Measurements from ENCODE around the gene PCOLCE2. TPM values are rescaled to one million over a fixed set of nuclear protein-coding genes. Genes with fewer than 3 reads are reported as not detected.

The PCOLCE2 gene, protein sequence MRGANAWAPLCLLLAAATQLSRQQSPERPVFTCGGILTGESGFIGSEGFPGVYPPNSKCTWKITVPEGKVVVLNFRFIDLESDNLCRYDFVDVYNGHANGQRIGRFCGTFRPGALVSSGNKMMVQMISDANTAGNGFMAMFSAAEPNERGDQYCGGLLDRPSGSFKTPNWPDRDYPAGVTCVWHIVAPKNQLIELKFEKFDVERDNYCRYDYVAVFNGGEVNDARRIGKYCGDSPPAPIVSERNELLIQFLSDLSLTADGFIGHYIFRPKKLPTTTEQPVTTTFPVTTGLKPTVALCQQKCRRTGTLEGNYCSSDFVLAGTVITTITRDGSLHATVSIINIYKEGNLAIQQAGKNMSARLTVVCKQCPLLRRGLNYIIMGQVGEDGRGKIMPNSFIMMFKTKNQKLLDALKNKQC
- 1 to 10 TPM; 1.8 to 8.4 (median 4.9) TPM for total RNA-seq
- 10 to 100 TPM in 1 of 3 donors, 1 to 10 TPM in 2; 8.9 to 18.2 (median 9.1) TPM for polyA plus RNA-seq
- long read RNA-seq, donor 1, partial matches to known transcripts, result 0 of 3 reads
- long read RNA-seq, donor 1, other reads (novel, unspliced or antisense), result 0 of 3 reads
- long read RNA-seq, donor 2, partial matches to known transcripts, result 0 of 1 reads
- long read RNA-seq, donor 2, other reads (novel, unspliced or antisense), result 0 of 1 reads

DNA sequence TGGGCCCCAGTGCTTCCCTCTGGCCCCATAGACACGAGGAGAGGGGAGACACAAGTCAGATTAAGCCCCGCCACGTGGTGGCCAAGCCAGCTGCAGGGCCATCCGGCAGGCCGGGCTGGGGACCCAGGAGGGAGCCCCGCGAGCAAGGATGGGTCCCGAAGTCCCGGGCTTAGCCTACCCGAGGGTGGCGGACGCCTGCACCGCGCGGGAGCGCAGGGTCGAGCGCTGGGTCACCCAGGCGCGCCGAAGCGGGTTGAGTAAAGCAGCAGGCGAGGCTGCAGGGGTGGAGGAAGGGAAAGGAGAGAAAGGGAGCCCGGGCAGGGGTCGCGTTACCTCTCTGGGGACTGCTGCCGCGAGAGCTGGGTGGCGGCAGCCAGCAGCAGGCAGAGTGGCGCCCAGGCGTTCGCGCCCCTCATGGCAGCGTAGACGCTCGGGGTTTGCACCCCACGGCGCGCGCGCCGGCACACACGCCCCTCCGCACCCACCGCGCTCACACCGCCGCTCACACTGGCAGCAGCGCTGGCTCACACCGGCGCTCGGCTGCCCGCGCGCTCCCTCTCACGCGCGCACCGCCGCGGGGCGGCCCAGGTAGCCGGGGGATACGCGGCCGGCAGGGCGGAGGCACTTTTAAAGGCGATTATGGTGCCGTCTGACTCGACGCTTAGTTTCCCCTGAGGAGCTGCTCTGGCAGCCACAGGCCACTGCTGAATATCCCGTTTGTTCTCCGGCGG is at the start of gene PCOLCE2:
PCOLCE2 (minus strand) TSS at position 603 of the 731 bp plus-strand sequence; CDS start at position 416, 187 bp downstream.
- Histone ChIP-seq H3K4me1 (peaks cover 11 to 24% (median 20%) of the 10 kb centered on the region in 6 donors), H3K4me3 (peak within 1 kb of the TSS; percentile 27 to 76 (median 56)), H3K27me3 (replicated peaks in 1 of 7) (peaks cover 0 to 69% (median 23%) of the 10 kb centered on the region in 7 donors), H3K36me3 (no peaks in the 10 kb centered on the region), H3K27ac (peak within 1 kb of the TSS in 5 of 8 donors; percentile 16 to 55 (median 41)), H3K9me3 (no peaks in the 10 kb centered on the region)
- intact Hi-C loops (cut with DNase I; ENCODE audit: low total_unique reads), result no loop called here
- peak in 1 of 3 donors; percentile 14 for TF ChIP-seq POLR2AphosphoS5 (IDR thresholded peaks at IDR 0.05)
- no peak for TF ChIP-seq POLR2A (IDR thresholded peaks at IDR 0.05)
- DNase-seq, result peak; percentile 83
- WGBS, 5 donors, result 1% methylated on average over 55 to 74 of the region's 74 CpGs

- WGBS, 5 donors, result 69 to 85% (median 80%) methylated on average over 5 of the region's 5 CpGs
- peaks cover 0 to 6% (median 0%) of the 10 kb centered on the region in 7 donors for H3K27me3 ChIP-seq (replicated peaks in 1 of 7)
- intact Hi-C loops (cut with DNase I; ENCODE audit: low total_unique reads), result no loop called here
- no peaks in the 10 kb centered on the region for H3K36me3 ChIP-seq
- no peaks in the 10 kb centered on the region for H3K4me1 ChIP-seq
- DNase-seq, result no peak
- no peak for TF ChIP-seq POLR2AphosphoS5 (IDR thresholded peaks at IDR 0.05)
- no peak for TF ChIP-seq CTCF (IDR thresholded peaks at IDR 0.05 in 8 of 11, conservative IDR thresholded peaks at IDR 0.05 in 3 of 11)
- no peak for TF ChIP-seq POLR2A (IDR thresholded peaks at IDR 0.05)
- H3K27ac ChIP-seq, result no peak overlapping the region
- no peaks in the 10 kb centered on the region for H3K9me3 ChIP-seq
- no peak overlapping the region for H3K4me3 ChIP-seq
Observed at GRCh38 chr3:142935963-142936362, 47.1 kb upstream of the PCOLCE2 start.

GRCh38 chr3:142934887-142935269 is 46.0 kb upstream of the PCOLCE2 start:
- Histone ChIP-seq H3K27me3 (replicated peaks in 1 of 7) (peaks cover 0 to 6% (median 0%) of the 10 kb centered on the region in 7 donors), H3K27ac (no peak overlapping the region), H3K9me3 (no peaks in the 10 kb centered on the region), H3K4me1 (no peaks in the 10 kb centered on the region), H3K4me3 (no peak overlapping the region), H3K36me3 (no peaks in the 10 kb centered on the region)
- no peak for DNase-seq
- TF ChIP-seq POLR2AphosphoS5 (IDR thresholded peaks at IDR 0.05) (no peak), POLR2A (IDR thresholded peaks at IDR 0.05) (no peak), CTCF (IDR thresholded peaks at IDR 0.05 in 8 of 11, conservative IDR thresholded peaks at IDR 0.05 in 3 of 11) (no peak)
- 86 to 94% (median 90%) methylated on average over 3 of the region's 3 CpGs for WGBS, 5 donors
- intact Hi-C loops (cut with DNase I; ENCODE audit: low total_unique reads), result no loop called here

DNA sequence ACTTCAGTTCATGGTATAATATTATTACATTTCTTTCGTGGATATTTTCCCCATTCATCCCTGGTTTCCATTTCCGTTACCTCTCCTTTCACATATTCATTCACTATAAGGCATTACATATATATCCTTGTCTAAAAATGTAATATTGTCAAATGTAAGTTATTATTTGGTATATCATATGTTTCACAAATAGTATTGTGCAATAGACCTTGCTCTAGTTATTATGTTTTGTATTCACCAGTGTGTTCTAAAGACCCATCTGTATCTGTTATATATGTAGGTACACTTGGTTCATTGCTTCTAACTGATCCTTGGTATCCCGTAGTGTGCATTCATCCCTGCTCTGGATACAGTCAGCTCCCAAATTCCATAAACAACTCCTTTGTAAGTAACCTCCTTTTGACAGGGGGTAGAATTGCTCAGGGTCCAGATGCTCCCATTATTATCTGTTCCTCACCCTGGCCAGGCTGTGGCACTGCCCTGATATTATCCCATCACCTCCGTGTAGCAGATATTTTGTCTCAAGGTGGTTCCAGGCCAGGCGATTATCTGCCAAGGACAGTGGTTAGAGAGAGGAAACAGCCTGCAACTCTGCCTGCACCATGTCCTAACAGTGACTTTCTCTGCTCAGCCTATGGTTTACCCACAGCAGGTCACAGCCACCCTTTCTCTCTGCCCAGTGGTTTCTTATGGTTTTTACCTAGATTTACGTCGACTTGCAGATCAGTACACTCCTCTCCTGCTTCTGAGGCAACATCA is 45.4 kb upstream of the PCOLCE2 start:
- Histone ChIP-seq H3K27ac (no peak overlapping the region), H3K4me3 (no peak overlapping the region), H3K4me1 (no peaks in the 10 kb centered on the region), H3K9me3 (no peaks in the 10 kb centered on the region), H3K36me3 (no peaks in the 10 kb centered on the region), H3K27me3 (replicated peaks in 1 of 7) (peaks cover 0 to 6% (median 0%) of the 10 kb centered on the region in 7 donors)
- DNase-seq, result no peak
- intact Hi-C loops (cut with DNase I; ENCODE audit: low total_unique reads), result no loop called here
- 74 to 84% (median 78%) methylated on average over 7 of the region's 7 CpGs for WGBS, 5 donors
- TF ChIP-seq POLR2A (IDR thresholded peaks at IDR 0.05) (no peak), POLR2AphosphoS5 (IDR thresholded peaks at IDR 0.05) (no peak), CTCF (IDR thresholded peaks at IDR 0.05 in 8 of 11, conservative IDR thresholded peaks at IDR 0.05 in 3 of 11) (no peak)

All from spleen (tissue), 13 donors.